NB4 (cell line): ENCODE data around the gene TSPAN18.

ENCODE experiments used
- DNase-seq: peaks from one replicate; pipeline ENCODE4 v3.0.0; 2010; ENCODE audit warnings: low read depth
- H3K4me3 ChIP-seq: one replicate; pipeline ENCODE4 v1.5.1; 2011; ENCODE audit warnings: mild to moderate bottlenecking, low read depth, low read length, moderate library complexity
- MYC ChIP-seq: IDR thresholded peaks from 2 replicates; pipeline ENCODE4 v1.6.1; 2011; ENCODE audit warnings: low read depth, low read length
- POLR2A ChIP-seq: IDR thresholded peaks from 2 replicates; pipeline ENCODE4 v1.6.1; 2011; ENCODE audit warnings: mild to moderate bottlenecking; ENCODE audit not compliant: insufficient read length; ENCODE audit errors: extremely low read depth
- TF ChIP-seq, protein P1 (sequence below): IDR thresholded peaks from 2 replicates; pipeline ENCODE4 v1.6.1; 2011; ENCODE audit warnings: low read depth, low read length
- TF ChIP-seq, protein P2 (sequence below): IDR thresholded peaks from one replicate; pipeline ENCODE4 v1.5.1; 2012; ENCODE audit warnings: low read depth, low read length

Gene TSPAN18

DNA sequence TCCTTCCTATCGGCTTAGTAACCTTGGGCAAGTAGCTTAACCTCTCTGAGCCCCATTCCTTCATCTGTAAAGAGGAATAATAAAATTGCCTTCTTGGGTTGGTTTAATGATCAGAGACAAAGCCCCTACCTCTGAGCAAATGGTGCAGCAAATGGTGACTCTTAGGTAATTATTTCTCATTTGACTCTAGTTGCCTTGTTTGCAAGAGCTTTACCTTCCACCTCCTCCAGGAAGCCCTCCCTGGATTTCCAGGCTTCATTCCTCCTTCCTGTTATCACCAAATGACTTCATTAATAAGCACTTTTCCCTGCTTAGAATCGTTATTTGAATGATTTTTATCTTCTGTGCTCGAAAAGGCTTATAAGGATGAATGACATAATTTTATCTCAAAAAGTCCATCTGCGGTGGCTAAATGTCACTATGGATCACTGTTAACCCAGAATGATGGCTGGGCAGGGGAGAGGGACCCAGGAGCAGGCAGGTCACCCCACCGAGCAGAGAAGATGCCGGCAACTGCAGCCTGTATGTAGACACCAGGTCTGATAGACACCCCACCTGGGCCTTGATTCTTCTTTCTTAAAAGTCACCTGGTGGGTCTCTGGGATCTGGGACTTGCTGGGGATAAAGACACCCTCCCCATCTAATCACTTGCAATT, 106.6 kb downstream of the TSPAN18 start:
- DNase-seq = no peak
- TF ChIP-seq, protein P1, sequence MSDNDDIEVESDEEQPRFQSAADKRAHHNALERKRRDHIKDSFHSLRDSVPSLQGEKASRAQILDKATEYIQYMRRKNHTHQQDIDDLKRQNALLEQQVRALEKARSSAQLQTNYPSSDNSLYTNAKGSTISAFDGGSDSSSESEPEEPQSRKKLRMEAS = no peak
- no peak overlapping the region for H3K4me3 ChIP-seq

DNA sequence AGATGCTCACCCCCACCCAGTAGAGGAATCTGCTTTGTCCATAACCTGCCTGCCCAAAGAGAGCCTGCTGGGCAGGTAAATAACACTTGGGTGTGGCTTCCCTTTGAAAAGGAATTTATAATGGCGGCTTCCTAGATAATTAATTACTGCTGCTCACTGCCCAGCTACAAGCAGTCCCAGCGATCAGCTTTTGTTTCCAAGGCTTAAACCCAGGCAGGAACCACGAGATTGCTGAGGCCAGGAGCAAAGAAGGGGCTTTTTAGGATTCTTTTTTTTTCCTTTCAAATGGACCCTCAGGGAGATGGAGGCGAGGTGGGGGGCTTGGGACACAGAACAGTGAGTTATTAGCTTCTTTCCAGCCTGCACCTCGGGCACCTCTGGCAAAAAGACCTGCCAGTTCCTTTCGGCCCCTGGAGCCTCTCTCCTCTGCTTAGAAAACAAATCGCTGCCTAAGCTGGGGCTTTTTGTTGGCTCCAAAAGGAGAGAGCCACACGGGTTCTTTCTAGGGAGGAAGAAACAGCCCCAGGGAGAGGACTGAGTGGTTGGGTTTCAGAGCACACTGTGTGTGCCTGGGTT, 107.2 kb downstream of the TSPAN18 start:
- no peak for DNase-seq
- H3K4me3 ChIP-seq = no peak overlapping the region
- TF ChIP-seq POLR2A (no peak), MYC (no peak)
- TF ChIP-seq, protein P1 = no peak
- TF ChIP-seq, protein P2, sequence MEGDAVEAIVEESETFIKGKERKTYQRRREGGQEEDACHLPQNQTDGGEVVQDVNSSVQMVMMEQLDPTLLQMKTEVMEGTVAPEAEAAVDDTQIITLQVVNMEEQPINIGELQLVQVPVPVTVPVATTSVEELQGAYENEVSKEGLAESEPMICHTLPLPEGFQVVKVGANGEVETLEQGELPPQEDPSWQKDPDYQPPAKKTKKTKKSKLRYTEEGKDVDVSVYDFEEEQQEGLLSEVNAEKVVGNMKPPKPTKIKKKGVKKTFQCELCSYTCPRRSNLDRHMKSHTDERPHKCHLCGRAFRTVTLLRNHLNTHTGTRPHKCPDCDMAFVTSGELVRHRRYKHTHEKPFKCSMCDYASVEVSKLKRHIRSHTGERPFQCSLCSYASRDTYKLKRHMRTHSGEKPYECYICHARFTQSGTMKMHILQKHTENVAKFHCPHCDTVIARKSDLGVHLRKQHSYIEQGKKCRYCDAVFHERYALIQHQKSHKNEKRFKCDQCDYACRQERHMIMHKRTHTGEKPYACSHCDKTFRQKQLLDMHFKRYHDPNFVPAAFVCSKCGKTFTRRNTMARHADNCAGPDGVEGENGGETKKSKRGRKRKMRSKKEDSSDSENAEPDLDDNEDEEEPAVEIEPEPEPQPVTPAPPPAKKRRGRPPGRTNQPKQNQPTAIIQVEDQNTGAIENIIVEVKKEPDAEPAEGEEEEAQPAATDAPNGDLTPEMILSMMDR = no peak

DNA sequence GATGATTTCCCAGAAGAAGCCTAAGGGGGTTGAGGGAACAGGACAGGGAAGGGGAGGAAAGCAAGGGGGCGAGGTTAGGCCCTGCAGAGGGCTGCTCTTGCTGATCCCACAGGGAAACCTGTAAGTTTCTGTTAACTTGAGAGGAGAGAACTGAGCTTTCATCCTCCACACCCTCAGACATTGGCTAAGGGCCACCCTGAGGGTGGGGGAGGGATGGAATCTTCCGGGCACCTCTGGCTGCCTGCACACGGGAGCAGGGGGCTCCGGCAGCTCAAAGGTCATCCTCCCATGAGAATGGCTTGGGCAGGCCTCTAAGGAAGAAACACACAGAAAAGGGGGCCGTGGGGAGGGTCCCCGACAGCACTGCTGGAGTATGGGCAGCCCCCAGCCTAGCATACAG, 108.1 kb downstream of the TSPAN18 start:
- no peak for DNase-seq
- TF ChIP-seq, protein P2 = no peak
- no peak for TF ChIP-seq POLR2A
- TF ChIP-seq MYC = no peak
- TF ChIP-seq, protein P1 = no peak
- no peak overlapping the region for H3K4me3 ChIP-seq

DNA sequence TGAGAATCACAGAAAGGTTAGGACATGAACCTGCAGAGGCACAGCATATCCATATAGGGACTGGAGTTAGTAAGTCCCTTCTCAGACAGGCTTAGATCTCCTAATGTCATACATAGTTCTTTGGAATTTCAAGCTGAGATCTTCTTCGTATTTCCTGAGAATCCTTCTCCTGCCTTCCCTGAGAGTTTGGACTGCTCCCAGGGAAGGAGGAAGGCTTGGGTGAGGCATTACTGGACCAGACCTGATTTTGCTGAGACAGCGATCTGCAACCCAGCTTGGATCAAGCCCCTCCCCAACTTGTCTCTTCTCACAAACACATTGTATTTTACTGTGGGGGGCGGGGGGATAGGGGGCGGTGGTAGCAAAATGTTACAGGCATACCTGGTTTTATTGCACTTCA, 108.5 kb downstream of the TSPAN18 start:
- TF ChIP-seq POLR2A = no peak
- TF ChIP-seq MYC = no peak
- TF ChIP-seq, protein P1 = no peak
- TF ChIP-seq, protein P2 = no peak
- no peak for DNase-seq
- no peak overlapping the region for H3K4me3 ChIP-seq

DNA sequence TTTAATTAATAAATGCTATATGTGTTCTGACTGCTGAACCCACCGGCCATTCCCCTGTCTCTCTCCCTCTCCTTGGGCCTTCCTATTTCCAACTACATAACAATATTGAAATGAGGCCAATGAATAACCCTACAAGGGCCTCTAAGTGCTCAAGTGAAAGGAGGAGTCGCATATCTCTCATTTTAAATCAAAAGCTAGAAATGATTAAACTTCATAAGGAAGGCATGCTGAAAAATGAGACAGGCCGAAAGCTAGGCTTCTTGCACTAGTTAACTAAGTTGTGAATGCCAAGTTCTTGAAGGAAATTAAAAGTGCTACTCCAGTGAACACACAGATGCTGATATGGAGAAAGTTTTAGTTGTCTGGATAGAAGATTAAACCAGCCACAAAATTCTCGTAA, 109.2 kb downstream of the TSPAN18 start:
- DNase-seq = no peak
- no peak for TF ChIP-seq POLR2A
- TF ChIP-seq, protein P1 = no peak
- no peak for TF ChIP-seq MYC
- TF ChIP-seq, protein P2 = no peak
- H3K4me3 ChIP-seq = no peak overlapping the region

DNA sequence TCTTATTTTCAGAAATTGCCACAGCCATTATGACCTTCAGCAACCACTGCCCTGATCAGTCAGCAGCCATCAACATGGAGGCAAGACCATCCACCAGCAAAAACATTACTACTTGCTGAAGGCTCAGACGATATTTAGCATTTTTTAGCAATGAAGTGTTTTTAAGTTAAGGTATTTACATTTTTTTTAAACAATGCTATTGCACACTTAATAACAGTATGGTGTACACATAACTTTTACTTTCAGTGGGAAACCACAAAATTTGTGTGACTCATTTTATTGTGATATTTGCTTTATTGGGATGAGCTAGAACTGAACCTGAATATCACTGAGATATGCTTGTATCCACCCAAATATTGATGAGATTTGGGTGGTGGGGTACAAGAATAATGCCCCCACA, 110.9 kb downstream of the TSPAN18 start:
- H3K4me3 ChIP-seq = no peak overlapping the region
- DNase-seq = no peak
- TF ChIP-seq MYC (no peak), POLR2A (no peak)
- TF ChIP-seq, protein P2 = no peak
- TF ChIP-seq, protein P1 = no peak
